HepG2 (cell line): Measurements from ENCODE around the gene TEX22. TPM values are rescaled to one million over a fixed set of nuclear protein-coding genes. Genes with fewer than 3 reads are reported as not detected.

Source experiments
- ATF4 ChIP-seq, 2 experiments: fragments of 450-650 bp in 1 of 2; sonication (generic) in 1 of 2; formaldehyde crosslinking; IDR thresholded peaks; 2 replicates each; pipeline versions ENCODE4 v1.5.0 to v1.8.0; 2020 to 2022; ENCODE audit warnings: mild to moderate bottlenecking in 1 of 2, missing genetic modification reagents in 1 of 2
- ATRX ChIP-seq: sonication (generic); formaldehyde crosslinking; IDR thresholded peaks from 2 replicates; pipeline ENCODE4 v1.4.0; 2020; ENCODE audit warnings: missing genetic modification reagents, borderline replicate concordance
- DZIP1 ChIP-seq: sonication (generic); formaldehyde crosslinking; IDR thresholded peaks from 2 replicates; pipeline ENCODE4 v1.5.0; 2020; ENCODE audit warnings: mild to moderate bottlenecking, missing genetic modification reagents
- PPARG ChIP-seq: conservative IDR thresholded peaks from 2 replicates; pipeline ENCODE4 v1.6.1; 2016; ENCODE audit warnings: missing biosample characterization, missing genetic modification reagents
- PTBP1 ChIP-seq: fragments of 200-400 bp; formaldehyde crosslinking; IDR thresholded peaks from 2 replicates; pipeline ENCODE4 v1.6.1; 2018; ENCODE audit warnings: low read length, low read depth; ENCODE audit not compliant: poor library complexity, severe bottlenecking
- SAFB2 ChIP-seq: sonication (generic); formaldehyde crosslinking; IDR thresholded peaks from 2 replicates; pipeline ENCODE4 v1.5.1; 2020; ENCODE audit warnings: missing genetic modification reagents, low read depth, mild to moderate bottlenecking, borderline replicate concordance
- THYN1 ChIP-seq: sonication (generic); formaldehyde crosslinking; IDR thresholded peaks from 2 replicates; pipeline ENCODE4 v1.8.1; 2023; ENCODE audit warnings: low read depth, mild to moderate bottlenecking, moderate library complexity, missing genetic modification reagents, borderline replicate concordance
- ZBTB20 ChIP-seq: sonication (generic); formaldehyde crosslinking; IDR thresholded peaks from 2 replicates; pipeline ENCODE4 v1.8.1; 2023; ENCODE audit warnings: missing genetic modification reagents, low read depth, mild to moderate bottlenecking, borderline replicate concordance
- ZFY ChIP-seq: sonication (generic); formaldehyde crosslinking; IDR thresholded peaks from 2 replicates; pipeline ENCODE4 v1.4.0; 2020; ENCODE audit warnings: missing genetic modification reagents
- ZNF275 ChIP-seq: sonication (generic); formaldehyde crosslinking; IDR thresholded peaks from 2 replicates; pipeline ENCODE4 v1.8.0; 2022; ENCODE audit warnings: missing genetic modification reagents, mild to moderate bottlenecking, inconsistent platforms, borderline replicate concordance
- polyA plus RNA-seq, 8 experiments: library from polyadenylated mRNA; depleted of rRNA in 3 of 8; stranded (reverse) in 7 of 8; unstranded in 1 of 8; fragments of >200 nt; fragmentation: Illumina TruSeq in 4 of 8; extraction: Trizol in 4 of 8; gene quantifications; 2 replicates each; pipeline versions ENCODE4 v1.2.1 to v1.2.3, GENCODE V29; 2011 to 2016; ENCODE audit warnings: low read depth in 4 of 8, missing spikeins in 1 of 8, mixed read lengths in 1 of 8; ENCODE audit not compliant: insufficient read depth in 1 of 8
- total RNA-seq, 5 experiments: library from RNA; depleted of rRNA; stranded (reverse); fragments of >200 nt; fragmentation: Illumina TruSeq; extraction: Trizol; gene quantifications; 2 replicates each; pipeline ENCODE4 v1.2.3, GENCODE V29; 2016; ENCODE audit warnings: low read depth in 1 of 5
- TF ChIP-seq, protein P1 (sequence below): sonication (generic); formaldehyde crosslinking; IDR thresholded peaks from 2 replicates; pipeline ENCODE4 v1.8.1; 2023; ENCODE audit warnings: mild to moderate bottlenecking, moderate library complexity, missing genetic modification reagents
- TF ChIP-seq, protein P2 (sequence below): sonication (generic); formaldehyde crosslinking; IDR thresholded peaks from one replicate; pipeline ENCODE4 v1.5.1; 2020; ENCODE audit warnings: mild to moderate bottlenecking, missing genetic modification reagents; ENCODE audit errors: not compliant biosample characterization

TEX22 gene
- total and polyA plus RNA-seq, 2 of the 13 experiments (the other 11 are each of a cell fraction or from before 2014, with no cell fraction given), result 0.07 to 0.27 TPM

DNA sequence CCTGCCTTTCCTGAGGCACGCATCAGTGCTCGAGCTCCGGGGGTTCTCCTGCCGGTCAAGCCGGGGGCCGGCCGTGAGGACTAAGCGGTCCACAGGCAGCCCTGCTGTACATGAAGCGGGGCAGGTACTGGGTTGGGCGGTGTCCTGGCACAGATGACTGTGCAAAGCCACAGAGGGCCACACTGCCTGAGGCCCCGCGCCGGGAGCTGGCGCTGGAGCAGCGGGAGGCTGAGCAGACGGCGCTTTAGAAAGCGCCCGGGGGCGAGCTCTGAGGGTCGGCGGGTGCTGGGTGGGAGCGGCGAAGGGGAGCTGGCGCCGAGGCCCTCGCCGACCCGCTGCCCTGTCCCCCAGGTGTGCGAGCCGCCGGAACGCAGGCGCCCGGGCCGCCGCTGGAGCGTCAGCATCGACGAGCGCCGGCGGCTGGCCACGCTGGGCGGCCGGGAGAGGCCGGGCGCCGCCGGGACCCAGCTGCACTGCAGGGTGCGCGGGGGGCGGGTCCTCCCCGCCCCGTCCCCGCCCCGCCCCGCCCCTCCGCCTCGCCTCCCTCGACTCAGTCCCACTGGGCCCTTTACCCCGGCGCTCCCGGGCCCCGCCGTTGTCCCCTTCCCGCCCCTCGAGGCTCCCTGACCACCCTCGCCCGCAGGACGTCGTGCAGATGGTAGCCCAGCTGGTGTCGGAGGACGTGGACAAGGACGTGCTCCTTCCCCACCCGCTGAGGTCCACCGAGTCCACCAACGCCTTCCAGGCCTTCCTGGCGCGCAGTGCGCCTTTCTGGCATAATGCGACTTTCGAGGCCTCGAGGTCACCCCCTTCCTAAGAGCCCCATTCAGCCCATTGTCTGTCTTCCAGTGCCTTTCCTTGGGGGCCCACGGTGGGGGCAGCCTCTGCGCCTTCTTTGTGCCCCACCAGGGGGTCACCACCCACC lies 12.9 kb downstream of the TEX22 start (continued):
- TF ChIP-seq, protein P1, sequence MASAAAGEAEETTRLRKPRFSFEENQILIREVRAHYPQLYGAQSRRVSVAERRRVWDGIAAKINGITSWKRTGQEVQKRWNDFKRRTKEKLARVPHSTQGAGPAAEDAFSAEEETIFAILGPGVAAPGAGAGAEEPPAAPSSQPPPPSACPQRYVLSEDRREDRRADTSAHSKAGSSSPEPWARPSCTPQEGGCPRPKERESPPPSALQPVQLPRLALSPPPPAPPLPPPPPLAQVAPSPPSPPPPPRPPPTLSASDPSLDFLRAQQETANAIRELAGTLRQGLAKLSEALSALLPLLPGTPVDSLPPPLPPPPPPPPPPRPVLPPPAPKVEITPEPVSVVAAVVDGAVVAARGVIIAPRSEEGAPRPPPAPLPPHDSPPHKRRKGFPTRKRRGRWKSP (CRISPR knock-in tag), result 0 out of 2 replicates have a peak, but pooled peaks have one; percentile 20
- TF ChIP-seq PTBP1 (no peak), PPARG (CRISPR knock-in tag) (no peak), SAFB2 (CRISPR knock-in tag) (no peak), ZFY (no peak; the same call in 1 of the 2 replicates), ATRX (CRISPR knock-in tag) (no peak), ZNF275 (CRISPR knock-in tag) (no peak), ZBTB20 (CRISPR knock-in tag) (no peak), DZIP1 (CRISPR knock-in tag) (no peak), ATF4 (CRISPR knock-in tag; IDR thresholded peaks at IDR 0.05) (peak in 1 of 2 experiments; percentile 13; a peak in 1 of 4 replicates), THYN1 (CRISPR knock-in tag) (no peak)
- TF ChIP-seq, protein P2, sequence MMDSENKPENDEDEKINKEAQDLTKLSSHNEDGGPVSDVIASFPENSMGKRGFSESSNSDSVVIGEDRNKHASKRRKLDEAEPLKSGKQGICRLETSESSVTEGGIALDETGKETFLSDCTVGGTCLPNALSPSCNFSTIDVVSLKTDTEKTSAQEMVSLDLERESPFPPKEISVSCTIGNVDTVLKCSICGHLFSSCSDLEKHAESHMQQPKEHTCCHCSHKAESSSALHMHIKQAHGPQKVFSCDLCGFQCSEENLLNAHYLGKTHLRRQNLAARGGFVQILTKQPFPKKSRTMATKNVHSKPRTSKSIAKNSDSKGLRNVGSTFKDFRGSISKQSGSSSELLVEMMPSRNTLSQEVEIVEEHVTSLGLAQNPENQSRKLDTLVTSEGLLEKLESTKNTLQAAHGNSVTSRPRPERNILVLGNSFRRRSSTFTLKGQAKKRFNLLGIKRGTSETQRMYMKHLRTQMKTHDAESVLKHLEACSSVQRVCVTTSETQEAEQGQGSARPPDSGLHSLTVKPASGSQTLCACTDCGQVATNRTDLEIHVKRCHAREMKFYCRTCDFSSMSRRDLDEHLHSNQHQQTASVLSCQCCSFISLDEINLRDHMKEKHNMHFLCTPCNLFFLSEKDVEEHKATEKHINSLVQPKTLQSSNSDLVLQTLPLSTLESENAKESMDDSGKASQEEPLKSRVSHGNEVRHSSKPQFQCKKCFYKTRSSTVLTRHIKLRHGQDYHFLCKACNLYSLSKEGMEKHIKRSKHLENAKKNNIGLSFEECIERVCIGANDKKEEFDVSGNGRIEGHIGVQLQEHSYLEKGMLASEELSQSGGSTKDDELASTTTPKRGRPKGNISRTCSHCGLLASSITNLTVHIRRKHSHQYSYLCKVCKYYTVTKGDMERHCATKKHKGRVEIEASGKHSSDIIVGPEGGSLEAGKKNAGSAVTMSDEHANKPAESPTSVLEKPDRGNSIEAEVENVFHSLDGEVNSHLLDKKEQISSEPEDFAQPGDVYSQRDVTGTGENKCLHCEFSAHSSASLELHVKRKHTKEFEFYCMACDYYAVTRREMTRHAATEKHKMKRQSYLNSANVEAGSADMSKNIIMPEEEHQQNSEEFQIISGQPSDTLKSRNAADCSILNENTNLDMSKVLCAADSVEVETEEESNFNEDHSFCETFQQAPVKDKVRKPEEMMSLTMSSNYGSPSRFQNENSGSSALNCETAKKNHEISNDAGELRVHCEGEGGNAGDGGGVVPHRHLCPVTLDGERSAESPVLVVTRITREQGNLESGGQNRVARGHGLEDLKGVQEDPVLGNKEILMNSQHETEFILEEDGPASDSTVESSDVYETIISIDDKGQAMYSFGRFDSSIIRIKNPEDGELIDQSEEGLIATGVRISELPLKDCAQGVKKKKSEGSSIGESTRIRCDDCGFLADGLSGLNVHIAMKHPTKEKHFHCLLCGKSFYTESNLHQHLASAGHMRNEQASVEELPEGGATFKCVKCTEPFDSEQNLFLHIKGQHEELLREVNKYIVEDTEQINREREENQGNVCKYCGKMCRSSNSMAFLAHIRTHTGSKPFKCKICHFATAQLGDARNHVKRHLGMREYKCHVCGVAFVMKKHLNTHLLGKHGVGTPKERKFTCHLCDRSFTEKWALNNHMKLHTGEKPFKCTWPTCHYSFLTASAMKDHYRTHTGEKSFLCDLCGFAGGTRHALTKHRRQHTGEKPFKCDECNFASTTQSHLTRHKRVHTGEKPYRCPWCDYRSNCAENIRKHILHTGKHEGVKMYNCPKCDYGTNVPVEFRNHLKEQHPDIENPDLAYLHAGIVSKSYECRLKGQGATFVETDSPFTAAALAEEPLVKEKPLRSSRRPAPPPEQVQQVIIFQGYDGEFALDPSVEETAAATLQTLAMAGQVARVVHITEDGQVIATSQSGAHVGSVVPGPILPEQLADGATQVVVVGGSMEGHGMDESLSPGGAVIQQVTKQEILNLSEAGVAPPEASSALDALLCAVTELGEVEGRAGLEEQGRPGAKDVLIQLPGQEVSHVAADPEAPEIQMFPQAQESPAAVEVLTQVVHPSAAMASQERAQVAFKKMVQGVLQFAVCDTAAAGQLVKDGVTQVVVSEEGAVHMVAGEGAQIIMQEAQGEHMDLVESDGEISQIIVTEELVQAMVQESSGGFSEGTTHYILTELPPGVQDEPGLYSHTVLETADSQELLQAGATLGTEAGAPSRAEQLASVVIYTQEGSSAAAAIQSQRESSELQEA (CRISPR knock-in tag), result no peak
